OCI-LY1 (cell line): Measurements from ENCODE around the gene SAT1.

ENCODE experiments used
- H2AFZ ChIP-seq: fragments of 200-600 bp; sonication (generic), shearing (Covaris generic); 2 replicates; pipeline ENCODE4 v1.6.0; 2014; ENCODE audit warnings: antibody characterized with exemption, mild to moderate bottlenecking, low read length
- H3F3A ChIP-seq: fragments of 200-600 bp; sonication (generic), shearing (Covaris generic); 2 replicates; pipeline ENCODE4 v1.6.0; 2014; ENCODE audit warnings: mild to moderate bottlenecking, antibody characterized with exemption, low read length, moderate library complexity; ENCODE audit not compliant: insufficient read depth
- H3K27ac ChIP-seq: fragments of 200-600 bp; sonication (generic); 2 replicates; pipeline ENCODE4 v1.5.1; 2014; ENCODE audit warnings: low read length, mixed run types, mild to moderate bottlenecking, low read depth; ENCODE audit not compliant: poor library complexity, severe bottlenecking
- H3K27me3 ChIP-seq: fragments of 200-600 bp; sonication (generic); 2 replicates; pipeline ENCODE4 v1.6.0; 2014; ENCODE audit warnings: antibody characterized with exemption, mild to moderate bottlenecking, low read length, moderate library complexity; ENCODE audit not compliant: insufficient read depth
- H3K36me3 ChIP-seq: fragments of 200-600 bp; sonication (generic); 2 replicates; pipeline ENCODE4 v1.6.1; 2014; ENCODE audit warnings: mild to moderate bottlenecking, antibody characterized with exemption, low read length, moderate library complexity, mixed read lengths; ENCODE audit not compliant: insufficient read depth
- H3K4me1 ChIP-seq: fragments of 200-600 bp; sonication (generic); 2 replicates; pipeline ENCODE4 v1.5.1; 2014; ENCODE audit warnings: mild to moderate bottlenecking, low read length, moderate library complexity; ENCODE audit not compliant: insufficient read depth, severe bottlenecking
- H3K4me2 ChIP-seq: fragments of 200-600 bp; sonication (generic), shearing (Covaris generic); 2 replicates; pipeline ENCODE4 v1.6.1; 2014; ENCODE audit warnings: low read length
- H3K4me3 ChIP-seq: fragments of 200-600 bp; sonication (generic); 2 replicates; pipeline ENCODE4 v1.5.1; 2014; ENCODE audit warnings: low read length, low read depth, mild to moderate bottlenecking, mixed read lengths; ENCODE audit not compliant: poor library complexity, severe bottlenecking
- H3K79me2 ChIP-seq: fragments of 200-600 bp; shearing (Covaris generic); 2 replicates; pipeline ENCODE4 v1.6.1; 2016; ENCODE audit warnings: mixed run types, low read length, mixed read lengths; ENCODE audit not compliant: insufficient read depth
- H3K9ac ChIP-seq: fragments of 200-600 bp; sonication (generic), shearing (Covaris generic); 2 replicates; pipeline ENCODE4 v1.6.1; 2014; ENCODE audit warnings: mild to moderate bottlenecking, low read length, mixed read lengths
- H3K9me2 ChIP-seq: fragments of 200-600 bp; sonication (generic), shearing (Covaris generic); 2 replicates; pipeline ENCODE4 v1.6.1; 2014; ENCODE audit warnings: low read depth, mild to moderate bottlenecking, low read length, mixed read lengths
- H3K9me3 ChIP-seq: fragments of 200-600 bp; shearing (Covaris generic); 2 replicates; pipeline ENCODE4 v1.6.1; 2014; ENCODE audit warnings: low read length, mixed read lengths
- H4K20me1 ChIP-seq: fragments of 200-600 bp; sonication (generic), shearing (Covaris generic); 2 replicates; pipeline ENCODE4 v1.6.0; 2016; ENCODE audit warnings: mild to moderate bottlenecking, low read length; ENCODE audit not compliant: insufficient read depth
- CTCF ChIP-seq: fragments of 200-600 bp; sonication (generic), shearing (Covaris generic); IDR thresholded peaks from 2 replicates; pipeline ENCODE4 v1.5.1; 2017; ENCODE audit warnings: mild to moderate bottlenecking, antibody characterized with exemption, low read length, moderate library complexity, mixed read lengths
- EZH2 ChIP-seq: fragments of 200-600 bp; sonication (generic), shearing (Covaris generic); IDR thresholded peaks from 2 replicates; pipeline ENCODE4 v1.8.0; 2017; ENCODE audit warnings: borderline replicate concordance, mixed run types, mild to moderate bottlenecking, antibody characterized with exemption, low read length, moderate library complexity, mixed read lengths

Gene SAT1

GRCh38 chrX:23782863-23783588 lies at the start of gene SAT1:
Gene SAT1 (plus strand): TSS chrX:23783173. CDS start chrX:23783352, 179 bp downstream.
- H3K27ac ChIP-seq, result peak within 1 kb of the TSS; percentile 85
- no peaks in the 10 kb centered on the region for H3K79me2 ChIP-seq
- no peaks in the 10 kb centered on the region for H3K9me2 ChIP-seq
- H2AFZ ChIP-seq, result 0 out of 2 replicates have a peak within 1 kb of the TSS, but pooled peaks have one; percentile 25
- no peaks in the 10 kb centered on the region for H3F3A ChIP-seq
- TF ChIP-seq CTCF (peak; percentile 68), EZH2 (no peak)
- no peaks in the 10 kb centered on the region for H3K27me3 ChIP-seq
- peak within 1 kb of the TSS; percentile 98 for H3K4me3 ChIP-seq
- no peaks in the 10 kb centered on the region for H3K9me3 ChIP-seq
- peaks cover 36% of the 10 kb centered on the region for H3K4me1 ChIP-seq
- peak within 1 kb of the TSS; percentile 95 for H3K9ac ChIP-seq
- H4K20me1 ChIP-seq, result no peaks in the 10 kb centered on the region
- H3K4me2 ChIP-seq, result peak within 1 kb of the TSS; percentile 93
- H3K36me3 ChIP-seq, result peaks cover 30% of the 10 kb centered on the region

- Histone ChIP-seq H3K9me3 (no peaks in the 10 kb centered on the region), H3K9me2 (no peaks in the 10 kb centered on the region), H2AFZ (no peak overlapping the region), H3K79me2 (no peaks in the 10 kb centered on the region), H3K4me3 (no peak overlapping the region), H3K27ac (no peak overlapping the region), H3K27me3 (no peaks in the 10 kb centered on the region), H3K4me1 (no peaks in the 10 kb centered on the region), H3K4me2 (no peak overlapping the region), H3K9ac (no peak overlapping the region), H4K20me1 (no peaks in the 10 kb centered on the region), H3K36me3 (no peaks in the 10 kb centered on the region), H3F3A (no peaks in the 10 kb centered on the region)
- no peak for TF ChIP-seq CTCF
- TF ChIP-seq EZH2, result no peak
These were observed 46.9 kb upstream of the SAT1 start for GRCh38 chrX:23736030-23736429.

GRCh38 chrX:23737413-23737812 lies 45.6 kb upstream of the SAT1 start:
- no peaks in the 10 kb centered on the region for H3K9me3 ChIP-seq
- peaks cover 10% of the 10 kb centered on the region for H3K4me1 ChIP-seq
- no peaks in the 10 kb centered on the region for H3K79me2 ChIP-seq
- no peak overlapping the region for H3K4me3 ChIP-seq
- H2AFZ ChIP-seq, result no peak overlapping the region
- no peaks in the 10 kb centered on the region for H4K20me1 ChIP-seq
- no peak overlapping the region for H3K4me2 ChIP-seq
- H3K9ac ChIP-seq, result no peak overlapping the region
- H3K36me3 ChIP-seq, result no peaks in the 10 kb centered on the region
- no peaks in the 10 kb centered on the region for H3K9me2 ChIP-seq
- TF ChIP-seq CTCF (no peak), EZH2 (no peak)
- H3K27me3 ChIP-seq, result no peaks in the 10 kb centered on the region
- H3F3A ChIP-seq, result no peaks in the 10 kb centered on the region
- no peak overlapping the region for H3K27ac ChIP-seq
